ENCODE data around the gene THAP11. TPM values are rescaled to one million over a fixed set of nuclear protein-coding genes. Genes with fewer than 3 reads are reported as not detected.

The THAP11 gene
- total RNA-seq, 1 donor from 2014 or later, result 34.2 TPM

DNA sequence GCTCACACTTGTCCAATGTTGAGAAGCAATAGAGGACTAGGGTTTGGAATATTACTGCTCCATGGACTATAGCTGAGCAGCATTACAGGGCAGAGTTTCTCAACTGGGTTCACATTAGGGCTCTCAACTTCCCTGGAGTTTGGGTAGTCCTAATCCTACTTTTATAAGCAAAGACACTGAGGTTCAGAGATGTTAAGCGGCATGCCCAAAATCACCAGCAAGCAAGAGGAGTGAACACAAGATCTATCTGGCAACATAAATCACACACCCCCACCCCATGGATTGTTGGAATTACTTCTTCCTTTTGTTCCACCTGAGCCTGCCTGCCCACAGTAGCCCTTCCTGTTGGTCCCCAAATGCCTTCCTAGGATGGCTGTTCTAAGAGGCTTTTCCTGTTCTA, 30.2 kb upstream of the THAP11 start:
- TF ChIP-seq, protein P1, sequence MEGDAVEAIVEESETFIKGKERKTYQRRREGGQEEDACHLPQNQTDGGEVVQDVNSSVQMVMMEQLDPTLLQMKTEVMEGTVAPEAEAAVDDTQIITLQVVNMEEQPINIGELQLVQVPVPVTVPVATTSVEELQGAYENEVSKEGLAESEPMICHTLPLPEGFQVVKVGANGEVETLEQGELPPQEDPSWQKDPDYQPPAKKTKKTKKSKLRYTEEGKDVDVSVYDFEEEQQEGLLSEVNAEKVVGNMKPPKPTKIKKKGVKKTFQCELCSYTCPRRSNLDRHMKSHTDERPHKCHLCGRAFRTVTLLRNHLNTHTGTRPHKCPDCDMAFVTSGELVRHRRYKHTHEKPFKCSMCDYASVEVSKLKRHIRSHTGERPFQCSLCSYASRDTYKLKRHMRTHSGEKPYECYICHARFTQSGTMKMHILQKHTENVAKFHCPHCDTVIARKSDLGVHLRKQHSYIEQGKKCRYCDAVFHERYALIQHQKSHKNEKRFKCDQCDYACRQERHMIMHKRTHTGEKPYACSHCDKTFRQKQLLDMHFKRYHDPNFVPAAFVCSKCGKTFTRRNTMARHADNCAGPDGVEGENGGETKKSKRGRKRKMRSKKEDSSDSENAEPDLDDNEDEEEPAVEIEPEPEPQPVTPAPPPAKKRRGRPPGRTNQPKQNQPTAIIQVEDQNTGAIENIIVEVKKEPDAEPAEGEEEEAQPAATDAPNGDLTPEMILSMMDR (IDR thresholded peaks at IDR 0.05; ENCODE audit: insufficient read depth, low read length, severe bottlenecking), result no peak
- FAIRE-seq (no peak), DNase-seq (ENCODE audit: low read depth) (no peak)
- no peaks in the 10 kb centered on the region for H3K27me3 ChIP-seq (ENCODE audit: control insufficient read depth, insufficient read depth, low read length)
- no peaks in the 10 kb centered on the region for H3K36me3 ChIP-seq (ENCODE audit: control insufficient read depth, insufficient read depth, low read length)
- no peak overlapping the region for H3K4me3 ChIP-seq (ENCODE audit: low read depth, low read length)

DNA sequence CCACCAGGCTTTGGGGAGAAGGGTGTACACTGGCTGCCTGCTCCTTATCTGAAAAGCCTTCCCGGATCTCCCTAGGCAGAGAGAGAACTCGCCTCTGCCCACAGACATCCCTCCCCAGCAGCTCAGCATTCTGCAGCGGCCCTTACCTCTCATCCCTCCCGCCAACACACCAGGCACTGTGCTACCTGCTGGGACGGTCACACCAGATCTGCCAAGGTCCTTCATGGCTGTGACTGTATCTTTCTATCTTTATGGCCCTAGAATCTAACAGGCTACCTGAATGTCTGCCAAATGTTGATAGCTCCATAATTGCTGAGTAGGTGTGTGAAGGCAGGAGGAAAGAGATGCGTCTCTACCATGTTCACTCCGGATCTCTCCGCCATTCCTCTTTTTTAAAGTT, 27.6 kb upstream of the THAP11 start:
- FAIRE-seq (no peak), DNase-seq (ENCODE audit: low read depth) (no peak)
- no peaks in the 10 kb centered on the region for H3K36me3 ChIP-seq (ENCODE audit: control insufficient read depth, insufficient read depth, low read length)
- TF ChIP-seq, protein P1 (IDR thresholded peaks at IDR 0.05; ENCODE audit: insufficient read depth, low read length, severe bottlenecking), result no peak
- no peaks in the 10 kb centered on the region for H3K27me3 ChIP-seq (ENCODE audit: control insufficient read depth, insufficient read depth, low read length)
- H3K4me3 ChIP-seq (ENCODE audit: low read depth, low read length), result no peak overlapping the region

- FAIRE-seq, result no peak
- H3K36me3 ChIP-seq (ENCODE audit: control insufficient read depth, insufficient read depth, low read length), result no peaks in the 10 kb centered on the region
- TF ChIP-seq, protein P1 (IDR thresholded peaks at IDR 0.05; ENCODE audit: insufficient read depth, low read length, severe bottlenecking), result no peak
- H3K27me3 ChIP-seq (ENCODE audit: control insufficient read depth, insufficient read depth, low read length), result no peaks in the 10 kb centered on the region
- no peak for DNase-seq (ENCODE audit: low read depth)
- no peak overlapping the region for H3K4me3 ChIP-seq (ENCODE audit: low read depth, low read length)
Observed at GRCh38 chr16:67820608-67821259, 21.4 kb upstream of the THAP11 start.

GRCh38 chr16:67822511-67822910, 19.6 kb upstream of the THAP11 start:
- Histone ChIP-seq H3K4me3 (ENCODE audit: low read depth, low read length) (no peak overlapping the region), H3K27me3 (ENCODE audit: control insufficient read depth, insufficient read depth, low read length) (no peaks in the 10 kb centered on the region), H3K36me3 (ENCODE audit: control insufficient read depth, insufficient read depth, low read length) (peaks cover 3% of the 10 kb centered on the region)
- TF ChIP-seq, protein P1 (IDR thresholded peaks at IDR 0.05; ENCODE audit: insufficient read depth, low read length, severe bottlenecking), result no peak
- FAIRE-seq, result no peak
- DNase-seq (ENCODE audit: low read depth), result peak; percentile 7

GRCh38 chr16:67825119-67825518, 17.0 kb upstream of the THAP11 start:
- H3K4me3 ChIP-seq (ENCODE audit: low read depth, low read length), result no peak overlapping the region
- peaks cover 11% of the 10 kb centered on the region for H3K36me3 ChIP-seq (ENCODE audit: control insufficient read depth, insufficient read depth, low read length)
- TF ChIP-seq, protein P1 (IDR thresholded peaks at IDR 0.05; ENCODE audit: insufficient read depth, low read length, severe bottlenecking), result no peak
- no peaks in the 10 kb centered on the region for H3K27me3 ChIP-seq (ENCODE audit: control insufficient read depth, insufficient read depth, low read length)
- DNase-seq (ENCODE audit: low read depth) (no peak), FAIRE-seq (no peak)

DNA sequence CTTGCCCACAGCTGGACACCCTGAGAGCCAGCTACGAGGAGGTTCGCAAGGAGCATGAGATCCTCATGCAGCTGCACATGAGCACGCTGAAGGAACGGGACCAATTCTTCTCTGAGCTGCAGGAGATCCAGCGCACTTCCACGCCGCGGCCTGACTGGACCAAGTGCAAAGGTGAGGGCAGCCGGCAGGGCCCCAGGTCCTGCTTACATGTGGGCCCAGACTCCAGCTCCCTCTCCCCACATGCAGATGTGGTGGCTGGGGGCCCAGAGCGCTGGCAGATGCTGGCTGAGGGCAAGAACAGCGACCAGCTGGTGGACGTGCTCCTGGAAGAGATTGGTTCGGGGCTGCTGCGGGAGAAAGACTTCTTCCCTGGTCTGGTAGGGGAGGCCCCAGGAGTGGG, 16.2 kb upstream of the THAP11 start:
- TF ChIP-seq, protein P1 (IDR thresholded peaks at IDR 0.05; ENCODE audit: insufficient read depth, low read length, severe bottlenecking), result no peak
- no peak for DNase-seq (ENCODE audit: low read depth)
- Histone ChIP-seq H3K4me3 (ENCODE audit: low read depth, low read length) (no peak overlapping the region), H3K27me3 (ENCODE audit: control insufficient read depth, insufficient read depth, low read length) (no peaks in the 10 kb centered on the region), H3K36me3 (ENCODE audit: control insufficient read depth, insufficient read depth, low read length) (peaks cover 18% of the 10 kb centered on the region)
- no peak for FAIRE-seq

Data from bronchial epithelial cell (primary cell).